H1 (cell line): ENCODE results near the gene SPOCK2. TPM values are rescaled to one million over a fixed set of nuclear protein-coding genes. Genes with fewer than 3 reads are reported as not detected.

Experiments used
- ATF3 ChIP-seq: IDR thresholded peaks from 2 replicates; pipeline ENCODE4 v1.6.1; 2011; ENCODE audit warnings: low read depth, mild to moderate bottlenecking, low read length; ENCODE audit not compliant: insufficient read depth
- BACH1 ChIP-seq: IDR thresholded peaks from 2 replicates; pipeline ENCODE4 v1.6.1; 2012; ENCODE audit warnings: low read length, improper control_type of control experiment
- CHD2 ChIP-seq: IDR thresholded peaks from 2 replicates; pipeline ENCODE4 v1.6.1; 2012; ENCODE audit warnings: low read length, improper control_type of control experiment
- KDM5A ChIP-seq: fragments of 200-600 bp; IDR thresholded peaks from 2 replicates; pipeline ENCODE4 v1.7.1; 2012; ENCODE audit warnings: mild to moderate bottlenecking, low read length, inconsistent platforms, mixed read lengths
- RAD21 ChIP-seq, 2 experiments: IDR thresholded peaks in 1 of 2; conservative IDR thresholded peaks in 1 of 2; 2 replicates each; pipeline ENCODE4 v1.6.1; 2011; ENCODE audit warnings: low read depth in 2 of 2, low read length in 2 of 2, improper control_type of control experiment in 1 of 2, inconsistent platforms in 1 of 2, mild to moderate bottlenecking in 1 of 2, moderate library complexity in 1 of 2
- RBBP5 ChIP-seq: IDR thresholded peaks from 2 replicates; pipeline ENCODE4 v1.7.1; 2012; ENCODE audit warnings: low read depth, mild to moderate bottlenecking, inconsistent platforms, low read length, moderate library complexity, borderline replicate concordance
- polyA plus RNA-seq, 7 experiments: library from polyadenylated mRNA; depleted of rRNA in 3 of 7; stranded (reverse) in 5 of 7; unstranded in 2 of 7; fragments of >200 nt in 5 of 7; fragments of 200-250 nt in 2 of 7; gene quantifications; 1 replicate in 5 of 7; 2 replicates in 1 of 7; 4 replicates in 1 of 7; pipeline versions ENCODE4 v1.2.1 to v1.2.3, GENCODE V29; 2011 to 2013; ENCODE audit warnings: missing spikeins in 2 of 7, mixed read lengths in 2 of 7
- total RNA-seq: library from RNA; stranded (reverse); fragmentation: NEBNext Ultra II Directional; extraction: Animal tissue kit (Norgen Biotek cat#: 25700); gene quantifications from 2 replicates; pipeline ENCODE4 v1.2.1, GENCODE V29; 2021

SPOCK2 gene
- total and polyA plus RNA-seq, 2 of the 8 experiments (the other 6 are each of a cell fraction or from before 2014, with no cell fraction given): 1.5 to 1.9 TPM

GRCh38 chr10:72074574-72075375, 13.6 kb downstream of the SPOCK2 start (continued):
- TF ChIP-seq RBBP5: no peak
- TF ChIP-seq CHD2: no peak
- TF ChIP-seq BACH1: no peak
- TF ChIP-seq RAD21 (IDR thresholded peaks at IDR 0.05 in 1 of 2, conservative IDR thresholded peaks at IDR 0.05 in 1 of 2; ENCODE audit: low read depth in 2 of 2, low read length in 2 of 2): no peak
- TF ChIP-seq ATF3: no peak
- TF ChIP-seq KDM5A: no peak
